ENCODE results near the gene STK11. TPM values are rescaled to one million over a fixed set of nuclear protein-coding genes. Genes with fewer than 3 reads are reported as not detected.
"Not testable (repeated sequence)": the region's sequence is repeated elsewhere in the genome, so short reads cannot be mapped to it uniquely, and the experiment has no call there.

The STK11 gene
- total RNA-seq, 1 donor = 94.1 TPM

DNA sequence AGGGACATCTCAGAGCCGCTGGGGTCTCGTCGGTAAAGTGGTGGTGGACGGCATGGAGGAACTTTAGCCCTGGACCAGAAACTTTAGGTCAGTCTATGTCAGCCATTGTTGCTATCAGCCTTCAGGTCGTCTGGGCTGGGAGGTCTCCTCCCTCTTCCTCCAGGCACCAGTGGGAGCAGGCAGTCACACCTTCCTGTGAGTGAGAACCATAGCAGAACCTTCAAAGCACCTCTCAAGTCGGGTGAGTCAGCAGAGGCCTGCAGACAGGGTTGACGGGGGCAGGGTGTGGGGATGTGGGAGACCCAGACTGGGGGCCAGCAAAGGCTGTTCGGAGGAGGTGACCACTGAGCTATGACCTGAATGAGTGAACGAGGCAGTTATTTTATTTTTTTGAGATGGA is 16.2 kb upstream of the STK11 start:
- H3K4me3 ChIP-seq (ENCODE audit: low read depth, low read length) = no peak overlapping the region
- TF ChIP-seq, protein P1, sequence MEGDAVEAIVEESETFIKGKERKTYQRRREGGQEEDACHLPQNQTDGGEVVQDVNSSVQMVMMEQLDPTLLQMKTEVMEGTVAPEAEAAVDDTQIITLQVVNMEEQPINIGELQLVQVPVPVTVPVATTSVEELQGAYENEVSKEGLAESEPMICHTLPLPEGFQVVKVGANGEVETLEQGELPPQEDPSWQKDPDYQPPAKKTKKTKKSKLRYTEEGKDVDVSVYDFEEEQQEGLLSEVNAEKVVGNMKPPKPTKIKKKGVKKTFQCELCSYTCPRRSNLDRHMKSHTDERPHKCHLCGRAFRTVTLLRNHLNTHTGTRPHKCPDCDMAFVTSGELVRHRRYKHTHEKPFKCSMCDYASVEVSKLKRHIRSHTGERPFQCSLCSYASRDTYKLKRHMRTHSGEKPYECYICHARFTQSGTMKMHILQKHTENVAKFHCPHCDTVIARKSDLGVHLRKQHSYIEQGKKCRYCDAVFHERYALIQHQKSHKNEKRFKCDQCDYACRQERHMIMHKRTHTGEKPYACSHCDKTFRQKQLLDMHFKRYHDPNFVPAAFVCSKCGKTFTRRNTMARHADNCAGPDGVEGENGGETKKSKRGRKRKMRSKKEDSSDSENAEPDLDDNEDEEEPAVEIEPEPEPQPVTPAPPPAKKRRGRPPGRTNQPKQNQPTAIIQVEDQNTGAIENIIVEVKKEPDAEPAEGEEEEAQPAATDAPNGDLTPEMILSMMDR (IDR thresholded peaks at IDR 0.05; ENCODE audit: insufficient read depth, low read depth, low read length) = no peak
- no peak for DNase-seq (ENCODE audit: low read depth)

DNA sequence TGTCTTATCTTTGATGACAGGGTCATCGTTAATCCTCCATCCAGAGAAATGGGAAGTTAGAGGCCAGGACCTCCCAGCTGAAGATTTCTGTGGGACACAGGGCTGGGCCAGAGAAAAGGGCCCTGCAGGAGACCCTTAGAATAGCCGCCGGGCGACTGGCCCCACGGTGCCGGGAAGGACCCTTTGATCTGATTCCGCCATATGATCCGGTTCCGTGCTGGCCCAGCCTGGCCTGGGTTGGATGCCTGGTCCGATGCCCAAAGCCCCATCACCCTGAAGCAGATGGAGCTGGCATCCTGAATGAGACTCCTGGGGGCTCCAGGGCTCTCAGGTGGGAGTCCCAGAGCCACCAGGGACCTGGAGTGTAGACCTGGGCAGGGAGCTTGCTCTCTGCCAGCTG is 6.0 kb upstream of the STK11 start:
- H3K4me3 ChIP-seq (ENCODE audit: low read depth, low read length) = no peak overlapping the region
- TF ChIP-seq, protein P1 (IDR thresholded peaks at IDR 0.05; ENCODE audit: insufficient read depth, low read depth, low read length) = no peak
- no peak for DNase-seq (ENCODE audit: low read depth)

DNA sequence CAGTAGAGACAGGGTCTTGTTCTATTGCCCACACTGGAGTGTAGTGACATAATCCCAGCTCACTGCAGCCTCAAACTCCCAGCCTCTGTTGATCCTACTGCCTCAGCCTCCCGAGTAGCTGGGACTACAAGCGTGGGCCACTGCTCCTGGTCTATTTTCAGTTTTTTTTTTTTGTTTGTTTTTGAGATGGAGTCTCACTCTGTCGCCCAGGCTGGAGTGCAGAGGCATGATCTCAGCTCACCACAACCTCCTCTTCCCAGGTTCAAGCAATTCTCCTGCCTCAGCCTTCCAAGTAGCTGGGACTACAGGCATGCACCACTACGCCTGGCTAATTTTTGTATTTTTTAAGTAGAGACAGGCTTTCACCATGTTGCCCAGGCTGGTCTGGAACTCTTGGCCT is 5.0 kb upstream of the STK11 start:
- not testable (repeated sequence) for H3K4me3 ChIP-seq (ENCODE audit: low read depth, low read length); DNase-seq (ENCODE audit: low read depth)

DNA sequence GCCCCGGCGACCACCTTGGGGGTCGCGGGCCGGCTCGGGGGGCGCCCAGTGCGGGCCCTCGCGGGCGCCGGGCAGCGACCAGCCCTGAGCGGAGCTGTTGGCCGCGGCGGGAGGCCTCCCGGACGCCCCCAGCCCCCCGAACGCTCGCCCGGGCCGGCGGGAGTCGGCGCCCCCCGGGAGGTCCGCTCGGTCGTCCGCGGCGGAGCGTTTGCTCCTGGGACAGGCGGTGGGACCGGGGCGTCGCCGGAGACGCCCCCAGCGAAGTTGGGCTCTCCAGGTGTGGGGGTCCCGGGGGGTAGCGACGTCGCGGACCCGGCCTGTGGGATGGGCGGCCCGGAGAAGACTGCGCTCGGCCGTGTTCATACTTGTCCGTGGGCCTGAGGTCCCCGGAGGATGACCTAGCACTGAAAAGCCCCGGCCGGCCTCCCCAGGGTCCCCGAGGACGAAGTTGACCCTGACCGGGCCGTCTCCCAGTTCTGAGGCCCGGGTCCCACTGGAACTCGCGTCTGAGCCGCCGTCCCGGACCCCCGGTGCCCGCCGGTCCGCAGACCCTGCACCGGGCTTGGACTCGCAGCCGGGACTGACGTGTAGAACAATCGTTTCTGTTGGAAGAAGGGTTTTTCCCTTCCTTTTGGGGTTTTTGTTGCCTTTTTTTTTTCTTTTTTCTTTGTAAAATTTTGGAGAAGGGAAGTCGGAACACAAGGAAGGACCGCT is 729 bp downstream of the STK11 start:
- peak overlapping the region; percentile 80 for H3K4me3 ChIP-seq (ENCODE audit: low read depth, low read length)
- no peak for DNase-seq (ENCODE audit: low read depth)
- TF ChIP-seq, protein P1 (IDR thresholded peaks at IDR 0.05; ENCODE audit: insufficient read depth, low read depth, low read length) = no peak

DNA sequence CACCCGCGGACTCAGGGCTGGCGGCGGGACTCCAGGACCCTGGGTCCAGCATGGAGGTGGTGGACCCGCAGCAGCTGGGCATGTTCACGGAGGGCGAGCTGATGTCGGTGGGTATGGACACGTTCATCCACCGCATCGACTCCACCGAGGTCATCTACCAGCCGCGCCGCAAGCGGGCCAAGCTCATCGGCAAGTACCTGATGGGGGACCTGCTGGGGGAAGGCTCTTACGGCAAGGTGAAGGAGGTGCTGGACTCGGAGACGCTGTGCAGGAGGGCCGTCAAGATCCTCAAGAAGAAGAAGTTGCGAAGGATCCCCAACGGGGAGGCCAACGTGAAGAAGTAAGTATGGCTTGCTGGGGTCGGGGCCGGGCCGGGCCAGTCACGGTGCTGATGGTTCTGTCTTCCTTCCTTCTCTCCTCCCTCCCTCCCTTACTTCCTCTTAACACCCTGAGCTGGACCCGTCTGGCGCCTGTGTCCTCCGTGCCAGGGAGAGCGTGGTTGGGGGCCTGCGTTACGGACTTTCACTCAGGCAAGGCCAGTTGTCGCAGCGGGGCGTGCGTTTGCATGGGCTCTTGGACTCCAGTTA is 1.4 kb downstream of the STK11 start:
- H3K4me3 ChIP-seq (ENCODE audit: low read depth, low read length) = peak overlapping the region; percentile 80
- TF ChIP-seq, protein P1 (IDR thresholded peaks at IDR 0.05; ENCODE audit: insufficient read depth, low read depth, low read length) = no peak
- DNase-seq (ENCODE audit: low read depth) = no peak

DNA sequence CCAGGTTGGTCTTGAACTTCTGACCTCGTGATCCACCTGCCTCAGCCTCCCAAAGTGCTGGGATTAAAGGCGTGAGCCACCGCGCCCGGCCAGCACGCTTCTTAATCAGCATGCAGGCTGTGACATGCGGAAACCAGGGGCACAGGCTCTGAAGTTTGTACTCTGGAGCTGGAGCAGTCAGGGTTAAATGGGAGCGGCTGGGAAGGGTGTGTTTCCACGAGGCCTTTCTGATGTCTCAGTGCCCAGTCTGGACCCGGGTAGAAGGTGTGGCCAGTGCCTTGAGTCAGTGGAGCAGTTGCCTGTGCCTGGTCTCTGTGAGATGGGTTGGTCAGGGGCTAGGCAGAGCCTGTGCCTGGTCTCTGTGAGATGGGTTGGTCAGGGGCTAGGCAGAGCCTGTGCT is 3.3 kb downstream of the STK11 start:
- DNase-seq (ENCODE audit: low read depth) = not testable (repeated sequence)
- peak overlapping the region; percentile 23 for H3K4me3 ChIP-seq (ENCODE audit: low read depth, low read length)

DNA sequence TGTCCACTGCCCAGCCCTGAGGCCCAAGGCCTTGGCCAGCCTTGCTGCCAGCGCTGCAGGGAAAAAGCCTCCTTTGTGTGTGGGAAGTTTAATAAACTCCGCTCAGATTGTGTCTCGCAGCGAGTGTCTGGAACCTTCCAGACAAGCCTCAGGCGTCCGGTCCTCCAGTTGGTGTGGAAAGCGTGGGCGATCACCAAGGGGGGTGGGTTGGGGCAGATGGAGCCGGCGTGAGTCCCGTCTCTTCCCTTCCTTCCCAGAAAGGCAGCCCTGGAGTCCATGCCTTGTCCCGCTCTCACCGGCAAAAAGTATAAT is 4.6 kb downstream of the STK11 start:
- H3K4me3 ChIP-seq (ENCODE audit: low read depth, low read length) = no peak overlapping the region
- TF ChIP-seq, protein P1 (IDR thresholded peaks at IDR 0.05; ENCODE audit: insufficient read depth, low read depth, low read length) = no peak
- DNase-seq (ENCODE audit: low read depth) = no peak
